Neutrophil (primary cell): ENCODE data around the gene COX10.
A peak's percentile ranks its signal among the peaks of the same experiment; 100 is the strongest.

Source experiments
- H3K27ac ChIP-seq: fragments of 200-600 bp; sonication (generic); 2 replicates; pipeline ENCODE4 v1.5.1; 2016; ENCODE audit warnings: mild to moderate bottlenecking, moderate library complexity
- H3K27me3 ChIP-seq: fragments of 200-600 bp; sonication (generic); 2 replicates; pipeline ENCODE4 v1.6.0; 2016; ENCODE audit warnings: mild to moderate bottlenecking
- H3K36me3 ChIP-seq: fragments of 200-600 bp; sonication (generic); 2 replicates; pipeline ENCODE4 v1.5.1; 2017
- H3K4me1 ChIP-seq, 2 experiments: fragments of 200-600 bp in 1 of 2; sonication (generic) in 1 of 2; 1 replicate in 1 of 2; 2 replicates in 1 of 2; pipeline versions ENCODE4 v1.5.1 to v1.6.1; 2013 to 2016; ENCODE audit warnings: low read depth in 1 of 2, low read length in 1 of 2, mild to moderate bottlenecking in 1 of 2, moderate library complexity in 1 of 2; ENCODE audit not compliant: control insufficient read depth in 1 of 2, insufficient read depth in 1 of 2
- H3K4me3 ChIP-seq, 2 experiments: fragments of 200-600 bp in 1 of 2; sonication (generic) in 1 of 2; 1 replicate in 1 of 2; 2 replicates in 1 of 2; pipeline ENCODE4 v1.5.1; 2013 to 2016; ENCODE audit warnings: low read depth in 1 of 2, low read length in 1 of 2, mild to moderate bottlenecking in 1 of 2, moderate library complexity in 1 of 2
- H3K9me3 ChIP-seq: fragments of 200-600 bp; sonication (generic); 2 replicates; pipeline ENCODE4 v1.5.1; 2016
- CTCF ChIP-seq: fragments of 200-600 bp; sonication (generic); IDR thresholded peaks from 2 replicates; pipeline ENCODE4 v1.5.1; 2016; ENCODE audit warnings: antibody characterized with exemption

The COX10 gene

GRCh38 chr17:14060706-14061105 lies 8.6 kb upstream of the COX10 start:
- no peak for TF ChIP-seq CTCF
- no peaks in the 10 kb centered on the region for H3K9me3 ChIP-seq

GRCh38 chr17:14061666-14062560 lies 7.4 kb upstream of the COX10 start:
- no peak for TF ChIP-seq CTCF
- Histone ChIP-seq H3K27ac (no peak overlapping the region), H3K4me1 (no peaks in the 10 kb centered on the region), H3K27me3 (no peaks in the 10 kb centered on the region), H3K4me3 (no peak overlapping the region), H3K9me3 (no peaks in the 10 kb centered on the region), H3K36me3 (no peaks in the 10 kb centered on the region)

More at GRCh38 chr17:14060706-14061105, 8.6 kb upstream of the COX10 start:
- H3K27me3 ChIP-seq = no peaks in the 10 kb centered on the region
- H3K4me3 ChIP-seq = no peak overlapping the region
- H3K36me3 ChIP-seq = no peaks in the 10 kb centered on the region
- H3K27ac ChIP-seq = no peak overlapping the region
- H3K4me1 ChIP-seq = no peaks in the 10 kb centered on the region

- TF ChIP-seq CTCF = no peak
- no peaks in the 10 kb centered on the region for H3K27me3 ChIP-seq
- H3K9me3 ChIP-seq = no peaks in the 10 kb centered on the region
- no peak overlapping the region for H3K4me3 ChIP-seq
- H3K36me3 ChIP-seq = no peaks in the 10 kb centered on the region
- peaks cover 7 to 14% of the 10 kb centered on the region in 2 experiments for H3K4me1 ChIP-seq
- H3K27ac ChIP-seq = no peak overlapping the region
Measured at GRCh38 chr17:14067347-14067746, 2.0 kb upstream of the COX10 start.

GRCh38 chr17:14068542-14069250 lies 608 bp upstream of the COX10 start:
- TF ChIP-seq CTCF = no peak
- Histone ChIP-seq H3K9me3 (no peaks in the 10 kb centered on the region), H3K36me3 (no peaks in the 10 kb centered on the region), H3K4me3 (peak overlapping the region; percentile 82 to 87), H3K27me3 (no peaks in the 10 kb centered on the region), H3K27ac (peak overlapping the region; percentile 48), H3K4me1 (peaks cover 12 to 25% of the 10 kb centered on the region in 2 experiments)

- no peak for TF ChIP-seq CTCF
- Histone ChIP-seq H3K4me3 (no peak overlapping the region), H3K27me3 (no peaks in the 10 kb centered on the region), H3K27ac (no peak overlapping the region), H3K9me3 (no peaks in the 10 kb centered on the region), H3K4me1 (peaks cover 12 to 25% of the 10 kb centered on the region in 2 experiments), H3K36me3 (no peaks in the 10 kb centered on the region)
Measured at GRCh38 chr17:14070344-14070984, 1.2 kb downstream of the COX10 start.
